ENCODE data around the gene APOLD1.
"Not testable (repeated sequence)": the region's sequence is repeated elsewhere in the genome, so short reads cannot be mapped to it uniquely, and the experiment has no call there.

The APOLD1 gene

DNA sequence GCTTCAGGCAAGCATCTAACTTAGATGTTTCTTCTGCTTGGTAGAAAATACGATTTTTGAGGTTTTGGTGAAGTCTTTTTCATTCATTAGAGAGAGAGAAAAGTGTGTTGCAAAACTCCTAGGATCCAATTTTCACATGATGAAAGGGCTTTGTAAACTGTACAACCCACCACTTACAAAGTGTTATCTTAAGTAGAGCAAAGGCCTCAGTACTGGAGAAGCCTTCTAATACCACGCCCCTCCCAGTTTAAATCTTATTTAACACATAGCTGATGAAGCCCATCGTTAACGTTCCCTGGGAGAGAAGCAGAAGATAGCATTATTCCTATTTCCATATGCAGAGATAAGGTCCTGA lies 869 bp downstream of the APOLD1 start:
- in situ Hi-C loops (cut with MboI; ENCODE audit: low sequenced_read_pairs): no loop called here

GRCh38 chr12:12786706-12787601 lies 1.5 kb downstream of the APOLD1 start:
- in situ Hi-C loops (cut with MboI; ENCODE audit: low sequenced_read_pairs): no loop called here

- in situ Hi-C loops (cut with MboI; ENCODE audit: low sequenced_read_pairs): no loop called here
Observed at GRCh38 chr12:12788131-12788530, 2.7 kb downstream of the APOLD1 start.

DNA sequence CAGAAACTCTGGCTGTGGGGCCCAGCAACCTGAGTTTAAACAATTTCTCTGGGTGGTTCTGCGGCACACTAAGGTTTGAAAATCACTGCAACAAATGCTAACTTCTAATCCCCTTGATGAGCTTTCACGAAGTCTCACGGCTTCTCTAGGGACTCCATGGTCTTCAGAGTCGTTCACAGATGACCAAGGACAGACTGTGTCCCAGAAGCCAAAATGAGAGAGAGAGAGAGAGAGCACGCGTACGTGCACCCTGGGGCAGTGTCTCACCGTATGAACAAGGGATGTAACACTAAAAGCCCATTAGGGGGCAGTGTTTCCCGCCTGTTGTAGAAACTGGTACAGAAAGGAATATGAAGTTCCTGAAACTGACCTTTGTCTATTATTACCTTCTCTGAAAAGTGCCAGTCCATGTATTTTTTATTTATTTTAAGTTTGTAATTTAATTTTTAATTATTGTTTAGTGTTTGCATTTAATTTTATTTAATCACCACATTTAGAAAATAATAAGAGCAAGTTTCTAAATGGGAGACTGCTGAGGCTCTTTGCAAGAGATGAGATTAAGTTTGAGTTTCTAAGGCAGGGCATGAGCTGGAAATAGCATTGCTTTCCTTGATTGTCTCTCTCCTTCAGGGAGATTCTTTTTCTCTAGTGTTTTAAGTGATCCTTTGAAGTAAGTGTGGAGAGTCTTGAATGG lies 3.4 kb downstream of the APOLD1 start:
- in situ Hi-C loops (cut with MboI; ENCODE audit: low sequenced_read_pairs): no loop called here

DNA sequence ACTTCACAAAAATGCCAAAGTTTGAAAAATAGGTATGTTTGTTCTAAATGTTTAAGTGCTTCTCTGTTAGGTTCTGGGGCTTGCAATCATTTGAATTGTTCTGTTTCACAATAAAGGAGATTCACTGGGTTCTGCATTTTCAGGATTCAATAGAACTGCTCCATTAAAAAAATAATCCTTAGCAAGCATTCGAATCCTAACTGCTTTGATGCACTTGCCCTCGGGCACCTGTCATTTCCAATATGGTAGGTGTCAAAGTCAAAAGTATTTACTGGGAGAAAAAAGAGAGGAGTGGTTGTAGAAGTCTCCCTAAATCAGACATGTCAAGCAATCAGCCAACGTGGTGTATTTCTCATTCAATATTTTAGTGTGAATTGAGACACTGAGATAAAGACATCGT lies 5.5 kb downstream of the APOLD1 start:
- in situ Hi-C loops (cut with MboI; ENCODE audit: low sequenced_read_pairs): no loop called here

DNA sequence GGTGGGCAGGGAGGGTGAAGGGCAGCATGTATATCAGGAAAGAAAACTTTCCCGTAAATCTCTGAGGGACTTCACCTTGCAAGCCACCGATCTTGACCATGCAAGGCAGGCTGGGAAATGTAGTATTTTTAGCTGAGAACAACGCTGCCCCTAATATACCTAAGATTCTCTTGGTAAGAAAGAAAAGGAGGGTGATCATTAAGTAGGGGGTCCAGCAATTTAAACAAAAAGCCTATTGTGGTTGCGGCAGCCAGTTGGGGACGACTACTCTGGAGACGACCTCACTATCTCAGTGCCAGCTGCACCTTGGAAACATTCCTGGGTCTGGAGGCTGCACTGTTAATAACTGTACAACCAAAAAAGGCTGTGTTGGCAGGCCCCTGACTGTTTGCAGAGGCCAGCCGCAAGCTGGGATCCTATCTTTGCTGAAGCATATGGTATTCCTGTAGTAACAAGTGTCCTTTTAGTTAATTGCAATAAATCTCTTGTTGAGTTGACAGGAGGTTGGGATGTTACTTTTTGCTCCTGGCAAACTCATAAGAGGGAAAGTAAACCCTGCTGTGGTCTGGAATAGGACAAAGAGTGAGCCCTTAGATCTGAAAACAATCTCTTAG lies 6.4 kb downstream of the APOLD1 start:
- in situ Hi-C loops (cut with MboI; ENCODE audit: low sequenced_read_pairs): no loop called here

- in situ Hi-C loops (cut with MboI; ENCODE audit: low sequenced_read_pairs): no loop called here
Observed at GRCh38 chr12:12792421-12792820, 7.0 kb downstream of the APOLD1 start.

- in situ Hi-C loops (cut with MboI; ENCODE audit: low sequenced_read_pairs): no loop called here
Observed at GRCh38 chr12:12794686-12795085, 9.2 kb downstream of the APOLD1 start.

DNA sequence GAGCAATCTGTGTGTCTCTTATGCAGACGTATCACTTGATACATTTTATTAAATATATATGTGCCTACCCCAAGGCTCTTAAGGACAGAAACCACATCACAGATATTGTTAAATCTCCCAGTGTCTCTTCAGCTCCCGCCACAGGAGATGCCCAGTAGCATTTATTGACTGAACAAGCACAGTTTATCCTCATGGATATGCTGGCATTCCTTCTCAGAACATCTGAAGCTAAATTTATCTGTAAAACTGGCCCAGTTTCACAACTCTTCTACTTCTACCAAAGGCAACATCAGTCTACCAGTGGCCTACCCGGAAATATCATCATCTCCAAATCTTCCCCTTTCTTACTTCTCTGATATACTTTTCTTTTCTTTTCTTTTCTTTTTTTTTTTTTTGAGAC lies 10.7 kb downstream of the APOLD1 start:
- in situ Hi-C loops (cut with MboI; ENCODE audit: low sequenced_read_pairs): no loop called here

- in situ Hi-C loops (cut with MboI; ENCODE audit: low sequenced_read_pairs): no loop called here
Observed at GRCh38 chr12:12796928-12797793, 11.7 kb downstream of the APOLD1 start.

GRCh38 chr12:12797794-12798152 lies 12.3 kb downstream of the APOLD1 start:
- in situ Hi-C loops (cut with MboI; ENCODE audit: low sequenced_read_pairs): no loop called here

- in situ Hi-C loops (cut with MboI; ENCODE audit: low sequenced_read_pairs): no loop called here
Observed at GRCh38 chr12:12798480-12798879, 13.0 kb downstream of the APOLD1 start.

- in situ Hi-C loops (cut with MboI; ENCODE audit: low sequenced_read_pairs): no loop called here
Observed at GRCh38 chr12:12799163-12799920, 13.9 kb downstream of the APOLD1 start.

- in situ Hi-C loops (cut with MboI; ENCODE audit: low sequenced_read_pairs): no loop called here
Observed at GRCh38 chr12:12800406-12801180, 15.1 kb downstream of the APOLD1 start.

DNA sequence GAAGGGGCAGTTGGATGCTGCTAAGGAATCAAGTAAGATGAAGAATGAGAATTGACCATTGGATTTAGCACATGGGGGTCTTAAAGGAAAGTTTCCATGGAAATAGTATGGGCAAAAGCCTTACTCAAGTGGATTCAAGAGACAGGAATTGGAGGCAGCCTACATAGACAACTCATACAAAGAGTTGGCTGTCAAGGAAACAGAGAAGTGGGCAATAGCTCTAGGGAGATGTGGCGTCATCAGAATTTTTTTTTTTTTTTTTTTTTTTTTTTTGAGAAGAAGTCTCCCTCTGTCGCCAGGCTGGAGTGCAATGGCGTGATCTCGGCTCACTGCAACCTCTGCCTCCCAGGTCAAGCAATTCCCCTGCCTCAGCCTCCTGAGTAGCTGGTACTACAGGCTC lies 16.2 kb downstream of the APOLD1 start:
- in situ Hi-C loops (cut with MboI; ENCODE audit: low sequenced_read_pairs): not testable (repeated sequence)

DNA sequence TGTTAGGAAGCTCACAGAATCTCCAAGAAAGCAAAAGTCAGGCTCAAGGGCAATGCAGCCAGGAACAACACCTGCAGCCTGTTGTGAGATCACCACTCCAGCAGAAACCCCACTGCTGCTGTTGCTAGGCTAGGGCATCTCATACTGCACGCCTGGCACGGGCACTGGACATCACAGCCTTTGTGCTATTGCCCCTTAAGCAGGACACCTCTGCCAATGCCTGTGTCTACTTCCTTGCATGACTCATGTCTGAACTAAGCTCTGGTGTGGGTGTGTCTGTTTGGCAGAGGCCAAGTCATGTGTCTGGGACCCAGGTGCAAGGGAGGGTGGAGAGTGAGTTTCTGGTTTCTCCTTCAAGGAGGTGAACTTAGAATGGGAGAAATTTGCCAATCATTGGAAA lies 17.7 kb downstream of the APOLD1 start:
- in situ Hi-C loops (cut with MboI; ENCODE audit: low sequenced_read_pairs): no loop called here

DNA sequence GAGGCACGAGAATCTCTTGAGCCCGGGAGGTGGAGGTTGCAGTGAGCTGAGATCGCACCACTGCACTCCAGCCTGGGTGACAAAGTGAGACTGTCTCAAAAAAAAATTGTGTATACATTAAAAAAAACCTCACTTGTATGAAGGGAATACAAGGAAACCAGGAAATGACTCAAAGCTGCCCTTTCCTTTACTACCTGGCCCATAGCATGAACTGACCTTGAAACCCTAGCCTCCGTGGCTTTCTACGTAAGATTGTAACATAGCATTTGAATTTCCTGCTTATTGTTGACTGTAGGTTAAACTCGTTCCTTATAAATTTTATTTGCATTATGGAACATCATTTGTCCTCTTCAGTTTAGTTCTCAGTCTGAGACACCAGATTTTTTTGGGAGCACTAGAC lies 18.6 kb downstream of the APOLD1 start:
- in situ Hi-C loops (cut with MboI; ENCODE audit: low sequenced_read_pairs): no loop called here

DNA sequence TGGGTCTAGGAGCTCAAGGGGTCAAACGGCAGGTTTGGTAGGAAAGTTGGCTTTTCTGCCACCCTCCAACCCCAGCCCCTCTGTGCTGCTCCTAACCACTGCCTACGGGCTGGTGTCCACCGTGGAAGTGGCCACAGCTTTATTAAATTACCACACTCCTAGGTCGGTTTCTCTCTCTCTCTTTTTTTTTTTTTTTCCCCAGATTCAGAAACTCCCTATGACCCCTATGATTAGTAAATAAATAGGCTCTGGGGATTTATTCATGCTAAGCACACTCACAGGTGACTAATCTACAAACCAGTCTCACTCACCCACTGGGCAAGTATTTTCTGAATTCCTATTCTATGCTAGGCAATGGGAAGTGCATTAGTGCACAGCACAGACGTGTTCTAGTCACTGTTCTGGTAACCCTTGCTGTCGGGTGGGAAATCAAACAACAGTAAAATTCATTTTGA lies 19.0 kb downstream of the APOLD1 start:
- in situ Hi-C loops (cut with MboI; ENCODE audit: low sequenced_read_pairs): no loop called here

DNA sequence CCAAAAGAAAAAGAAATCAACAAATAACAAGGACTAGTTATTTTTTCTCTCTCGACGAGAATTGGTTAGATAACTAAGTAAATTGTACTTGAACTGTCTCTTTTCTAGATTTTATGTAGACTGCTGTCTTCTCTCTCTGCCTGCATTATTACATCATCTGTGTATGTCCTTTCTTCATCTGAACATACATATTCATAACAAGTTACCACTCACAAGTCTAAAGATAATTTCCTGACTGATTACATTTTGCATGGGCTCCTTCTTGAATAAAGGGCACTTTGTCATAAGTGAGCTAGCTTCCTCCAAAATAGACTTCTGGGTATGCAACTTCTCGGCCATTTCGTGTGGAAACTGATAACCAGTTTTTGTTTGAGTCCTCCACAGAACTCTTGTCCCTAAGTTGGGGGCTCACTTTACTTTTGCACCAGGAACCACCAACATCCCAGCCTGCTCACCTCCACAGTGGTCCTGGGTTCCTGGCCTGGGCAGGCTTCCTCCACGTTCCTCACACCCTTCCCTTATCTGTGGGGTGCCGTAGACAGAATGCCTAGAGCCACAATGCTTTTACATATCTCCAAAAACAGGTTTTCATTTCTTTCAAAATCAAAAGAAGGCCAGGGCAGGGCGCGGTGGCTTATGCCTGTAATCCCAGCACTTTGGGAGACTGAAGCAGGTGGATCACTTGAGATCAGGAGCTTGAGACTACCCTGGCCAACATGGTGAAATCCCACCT lies 21.5 kb downstream of the APOLD1 start:
- in situ Hi-C loops (cut with MboI; ENCODE audit: low sequenced_read_pairs): no loop called here

All from HL-60/S4 treated with phorbol 12-myristate 13-acetate at 8.2 ng/mL for 4 days and 3 days (cell line).